PFSK-1 (cell line): ENCODE data around the gene CAMTA1.

Experiments used
- POLR2AphosphoS5 ChIP-seq: IDR thresholded peaks from 2 replicates; pipeline ENCODE4 v1.6.1; 2012; ENCODE audit warnings: low read depth, mild to moderate bottlenecking, control low read depth, low read length, moderate library complexity
- TF ChIP-seq, protein P1 (sequence below), 2 experiments: IDR thresholded peaks; 2 replicates each; pipeline versions ENCODE4 v1.6.1 to v1.8.0; 2011 to 2012; ENCODE audit warnings: low read depth in 2 of 2, low read length in 2 of 2, control low read depth in 1 of 2, inconsistent platforms in 1 of 2, mild to moderate bottlenecking in 1 of 2, moderate library complexity in 1 of 2; ENCODE audit not compliant: insufficient read depth in 1 of 2

- no peak for TF ChIP-seq POLR2AphosphoS5
- TF ChIP-seq, protein P1, sequence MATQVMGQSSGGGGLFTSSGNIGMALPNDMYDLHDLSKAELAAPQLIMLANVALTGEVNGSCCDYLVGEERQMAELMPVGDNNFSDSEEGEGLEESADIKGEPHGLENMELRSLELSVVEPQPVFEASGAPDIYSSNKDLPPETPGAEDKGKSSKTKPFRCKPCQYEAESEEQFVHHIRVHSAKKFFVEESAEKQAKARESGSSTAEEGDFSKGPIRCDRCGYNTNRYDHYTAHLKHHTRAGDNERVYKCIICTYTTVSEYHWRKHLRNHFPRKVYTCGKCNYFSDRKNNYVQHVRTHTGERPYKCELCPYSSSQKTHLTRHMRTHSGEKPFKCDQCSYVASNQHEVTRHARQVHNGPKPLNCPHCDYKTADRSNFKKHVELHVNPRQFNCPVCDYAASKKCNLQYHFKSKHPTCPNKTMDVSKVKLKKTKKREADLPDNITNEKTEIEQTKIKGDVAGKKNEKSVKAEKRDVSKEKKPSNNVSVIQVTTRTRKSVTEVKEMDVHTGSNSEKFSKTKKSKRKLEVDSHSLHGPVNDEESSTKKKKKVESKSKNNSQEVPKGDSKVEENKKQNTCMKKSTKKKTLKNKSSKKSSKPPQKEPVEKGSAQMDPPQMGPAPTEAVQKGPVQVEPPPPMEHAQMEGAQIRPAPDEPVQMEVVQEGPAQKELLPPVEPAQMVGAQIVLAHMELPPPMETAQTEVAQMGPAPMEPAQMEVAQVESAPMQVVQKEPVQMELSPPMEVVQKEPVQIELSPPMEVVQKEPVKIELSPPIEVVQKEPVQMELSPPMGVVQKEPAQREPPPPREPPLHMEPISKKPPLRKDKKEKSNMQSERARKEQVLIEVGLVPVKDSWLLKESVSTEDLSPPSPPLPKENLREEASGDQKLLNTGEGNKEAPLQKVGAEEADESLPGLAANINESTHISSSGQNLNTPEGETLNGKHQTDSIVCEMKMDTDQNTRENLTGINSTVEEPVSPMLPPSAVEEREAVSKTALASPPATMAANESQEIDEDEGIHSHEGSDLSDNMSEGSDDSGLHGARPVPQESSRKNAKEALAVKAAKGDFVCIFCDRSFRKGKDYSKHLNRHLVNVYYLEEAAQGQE (IDR thresholded peaks at IDR 0.05; ENCODE audit: insufficient read depth in 1 of 2, low read depth in 2 of 2, low read length in 2 of 2) = no peak
Observed at GRCh38 chr1:7107109-7107830, 322.0 kb downstream of the CAMTA1 start.
